OCI-M2 (cell line): ENCODE data around the gene NPAS3.

Source experiments
- DNase-seq: peaks from one replicate; lab custom pipeline; 2025; ENCODE audit not compliant: unreplicated experiment; lab: John Stamatoyannopoulos, UW

The NPAS3 gene

DNA sequence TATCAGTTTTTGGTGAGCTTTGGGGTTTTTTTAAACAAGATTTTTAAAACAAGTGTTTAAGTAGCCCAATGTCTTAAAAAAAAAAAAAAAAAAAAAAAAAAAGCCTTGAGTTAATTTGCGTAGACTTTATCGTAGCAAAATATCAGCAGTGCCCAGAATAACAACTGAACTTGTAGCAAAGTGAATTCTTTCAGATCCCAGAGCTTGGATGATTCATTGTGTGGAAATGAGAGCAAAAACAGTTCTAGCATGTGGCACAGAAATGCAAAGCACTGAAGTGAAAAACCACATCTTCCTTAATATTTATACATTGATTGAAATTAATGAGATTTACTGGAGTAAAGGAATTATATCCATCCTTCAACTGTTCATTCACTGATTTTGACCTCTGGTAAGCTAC, 754.1 kb downstream of the NPAS3 start:
- DNase-seq = no peak

DNA sequence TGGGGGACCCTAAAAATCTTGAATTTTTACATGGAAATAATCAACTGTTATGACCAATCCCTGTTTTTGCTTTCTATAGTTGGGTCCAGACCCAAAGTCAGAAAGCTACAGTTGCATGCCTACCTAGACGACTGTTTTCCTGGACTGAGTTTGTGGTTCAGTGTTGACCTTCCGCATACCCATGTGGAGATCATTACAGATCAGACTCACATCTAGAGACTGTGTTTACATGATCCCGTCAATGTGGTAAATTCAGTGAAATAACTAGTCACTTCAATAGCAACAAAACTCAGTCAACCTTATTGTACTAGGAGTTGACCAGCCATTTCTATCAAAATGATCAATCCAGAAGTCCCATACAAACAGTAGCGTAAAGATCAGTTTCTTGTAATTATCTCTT, 754.6 kb downstream of the NPAS3 start:
- no peak for DNase-seq

DNA sequence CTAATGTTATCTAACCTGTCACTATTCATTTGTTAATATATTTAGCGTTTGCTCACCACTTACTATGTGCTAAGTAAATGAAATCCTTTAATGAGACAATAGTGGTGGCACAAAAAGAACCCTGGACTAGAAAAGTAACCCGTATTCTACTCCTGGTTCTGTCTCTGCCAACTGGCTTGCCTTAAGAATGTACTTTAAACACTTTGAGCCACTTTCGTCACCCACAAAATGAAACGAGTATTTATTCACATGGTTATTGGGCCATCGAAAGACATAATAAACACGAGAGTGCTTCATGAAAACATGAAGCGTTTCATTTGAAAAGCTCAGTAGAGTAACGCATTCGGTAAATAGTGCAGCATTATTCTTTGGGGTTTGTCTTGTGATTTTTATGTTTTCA, 757.5 kb downstream of the NPAS3 start:
- no peak for DNase-seq

DNA sequence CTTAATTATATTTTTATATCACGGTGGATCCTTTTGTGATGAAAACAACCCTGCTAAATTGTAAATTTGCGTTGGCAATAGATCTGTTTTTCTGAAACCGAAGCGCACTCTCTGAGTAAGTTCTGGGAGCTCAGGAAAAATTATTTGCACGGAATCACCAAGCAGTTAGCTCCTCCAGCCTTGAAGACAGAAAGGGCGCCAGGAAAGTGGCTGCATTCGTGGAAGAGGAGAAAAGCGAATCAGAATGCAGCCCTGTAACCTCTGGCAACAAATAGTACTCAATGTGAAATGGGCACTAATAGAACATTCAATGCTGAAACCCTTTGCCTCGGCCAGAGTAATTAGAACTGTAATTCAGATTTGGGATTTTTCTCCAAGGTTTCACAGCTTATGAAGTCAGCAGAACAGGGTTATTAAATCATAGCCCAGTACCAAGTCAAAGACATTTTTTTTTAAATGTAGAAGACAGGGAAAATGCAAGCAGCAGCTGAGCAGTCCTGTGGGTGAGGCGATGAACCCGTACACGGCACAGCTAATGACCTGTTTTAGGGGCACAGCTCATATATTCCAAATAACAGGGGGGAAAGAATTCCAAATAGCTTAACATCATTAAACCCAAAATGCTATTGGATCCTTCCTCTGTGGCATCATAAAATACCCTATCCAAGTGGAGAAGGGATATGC, 760.8 kb downstream of the NPAS3 start:
- no peak for DNase-seq

DNA sequence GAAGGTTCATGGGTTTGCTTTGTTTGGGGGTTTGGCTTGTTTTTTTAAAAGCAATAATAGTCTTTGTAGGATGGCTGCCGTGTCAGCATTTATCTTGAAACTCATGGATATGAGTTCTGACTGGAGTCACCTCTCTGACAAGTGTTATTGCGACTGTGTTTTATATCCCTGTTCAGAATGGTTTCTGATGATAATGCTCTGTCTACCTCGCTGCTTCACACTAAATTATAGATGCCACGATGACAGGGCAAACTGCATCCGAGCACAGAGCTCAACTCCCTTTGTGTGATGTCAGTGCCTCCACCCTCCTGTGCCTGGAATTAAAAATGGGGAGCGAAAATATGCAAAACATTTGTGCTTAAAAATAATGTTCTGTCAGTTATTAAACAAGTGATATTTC, 761.4 kb downstream of the NPAS3 start:
- DNase-seq = no peak

DNA sequence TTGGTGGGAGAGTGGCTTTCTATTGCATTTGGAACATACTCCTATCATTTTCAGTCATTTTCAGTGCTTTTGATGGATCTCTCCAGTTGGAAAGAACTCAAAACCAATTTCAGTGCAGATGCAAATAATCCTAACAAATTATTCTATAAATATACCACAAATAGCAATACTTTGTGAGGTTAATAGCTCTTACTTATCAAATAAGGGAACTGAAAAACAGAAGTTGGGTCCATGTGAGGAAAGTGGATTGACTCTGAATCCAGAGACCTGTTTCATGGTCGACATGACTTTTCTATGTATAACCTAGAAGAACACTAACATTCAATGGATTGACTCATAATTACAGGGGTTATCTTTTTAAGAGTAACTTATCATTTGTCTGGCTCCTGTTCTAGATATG, 763.6 kb downstream of the NPAS3 start:
- no peak for DNase-seq

DNA sequence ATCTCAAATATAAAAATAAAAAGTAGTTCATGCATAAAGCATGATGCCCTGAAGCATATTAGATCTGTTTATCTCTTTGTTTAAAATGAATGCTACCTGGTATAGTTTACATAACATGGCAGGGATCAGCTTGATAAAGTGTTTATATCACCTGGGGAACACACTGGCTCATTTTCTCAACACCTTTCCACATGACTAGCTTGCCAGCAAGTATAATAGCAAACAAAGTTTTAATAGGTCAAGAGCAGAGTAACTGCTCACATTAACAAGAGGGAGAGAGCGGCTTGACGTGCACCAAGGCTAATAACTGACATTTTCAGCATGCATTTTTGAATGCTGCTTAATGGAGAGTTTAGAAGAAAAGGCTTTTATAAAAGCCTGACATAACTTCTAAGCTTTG, 765.8 kb downstream of the NPAS3 start:
- no peak for DNase-seq

DNA sequence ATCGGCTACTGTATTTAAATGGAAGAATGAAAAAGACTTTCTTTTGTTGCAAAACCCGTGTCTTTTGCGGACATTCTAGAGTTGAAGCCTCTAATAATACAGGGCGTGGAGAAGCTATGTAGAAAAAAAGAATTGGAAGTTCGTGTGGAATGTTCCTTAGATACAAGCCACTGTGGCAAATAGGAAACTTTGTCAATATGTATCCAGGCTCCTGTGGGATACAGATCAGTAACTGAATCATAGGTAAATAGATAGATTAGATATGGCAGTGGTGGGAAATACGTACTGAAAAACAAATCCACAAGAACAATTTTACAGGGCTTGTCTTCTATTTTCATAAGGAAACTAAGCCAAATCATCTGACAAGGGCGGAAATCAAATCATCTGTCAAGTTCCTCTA, 766.8 kb downstream of the NPAS3 start:
- no peak for DNase-seq

DNA sequence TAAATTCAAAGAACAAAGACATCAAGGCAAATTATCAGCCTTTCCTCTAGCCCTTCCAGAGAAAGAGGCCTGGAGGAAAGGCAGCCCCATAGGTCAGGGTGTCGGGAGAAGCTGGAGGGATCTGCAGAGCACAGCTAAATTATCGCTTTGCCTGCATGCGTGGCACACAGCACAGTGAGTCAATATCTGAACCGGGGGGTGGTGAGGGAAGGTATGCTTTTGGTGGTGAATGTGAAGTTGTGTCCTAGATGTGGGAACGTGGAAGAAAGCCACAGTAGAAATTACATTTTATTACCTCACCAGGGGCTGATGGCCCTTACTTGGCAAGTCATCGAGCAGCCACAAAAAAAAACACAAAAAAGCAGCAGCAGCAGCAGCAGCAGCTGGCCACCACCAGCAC, 769.0 kb downstream of the NPAS3 start:
- DNase-seq = no peak

DNA sequence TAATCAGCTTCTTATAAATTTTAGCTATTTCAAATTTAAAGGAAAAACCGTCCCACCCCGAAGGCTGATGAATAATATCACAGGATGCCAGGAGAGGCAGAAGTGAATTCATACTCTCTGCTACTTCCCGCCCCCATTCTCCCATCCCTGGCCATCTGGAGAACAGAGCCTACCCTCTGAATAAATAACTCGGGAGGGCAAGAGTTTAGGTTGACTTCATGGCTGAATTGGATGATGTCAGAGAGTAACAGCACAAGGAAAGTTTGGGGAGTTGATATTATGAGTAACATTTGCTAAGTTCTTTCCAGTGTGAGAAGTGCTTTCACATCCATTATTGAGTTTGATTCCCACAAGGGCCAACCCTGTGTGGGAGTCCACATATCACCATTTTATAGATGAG, 770.6 kb downstream of the NPAS3 start:
- no peak for DNase-seq

DNA sequence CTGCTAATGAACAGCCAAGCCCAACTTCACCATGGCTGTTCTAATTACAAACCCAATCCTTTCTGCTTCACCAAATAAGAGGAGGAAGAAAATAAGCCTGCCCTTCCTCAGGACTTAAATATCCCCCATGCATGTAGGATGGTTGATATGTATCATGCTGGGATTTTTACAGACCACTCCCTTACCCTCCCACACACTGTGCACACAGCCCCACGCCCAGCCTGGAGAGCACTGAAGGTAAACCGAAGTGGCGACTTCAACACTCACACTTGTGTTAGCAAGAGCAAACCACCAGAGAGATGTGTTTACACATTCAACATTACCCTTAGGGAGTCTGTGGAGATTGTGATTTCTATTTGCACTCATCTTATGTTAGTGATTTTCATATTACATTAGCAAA, 771.0 kb downstream of the NPAS3 start:
- DNase-seq = no peak

DNA sequence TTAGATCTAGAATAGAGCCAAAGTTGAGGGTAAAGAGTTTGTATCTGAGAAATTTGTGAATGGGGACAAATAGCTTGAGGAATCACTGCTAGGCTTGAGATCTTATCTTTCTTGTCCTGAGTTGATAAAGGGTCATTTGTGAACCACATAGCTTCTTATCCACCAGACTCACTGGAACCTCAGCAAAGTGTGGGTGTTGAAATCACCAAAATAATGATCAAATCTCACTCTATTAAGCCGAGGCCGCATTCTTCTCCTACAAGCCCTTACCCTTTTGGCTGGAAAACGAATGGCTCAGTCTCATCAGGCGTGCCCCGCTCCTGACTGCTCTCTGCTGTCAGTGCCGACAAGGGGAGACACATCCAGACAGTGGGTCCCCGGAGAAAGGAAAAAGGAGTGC, 771.6 kb downstream of the NPAS3 start:
- DNase-seq = no peak

DNA sequence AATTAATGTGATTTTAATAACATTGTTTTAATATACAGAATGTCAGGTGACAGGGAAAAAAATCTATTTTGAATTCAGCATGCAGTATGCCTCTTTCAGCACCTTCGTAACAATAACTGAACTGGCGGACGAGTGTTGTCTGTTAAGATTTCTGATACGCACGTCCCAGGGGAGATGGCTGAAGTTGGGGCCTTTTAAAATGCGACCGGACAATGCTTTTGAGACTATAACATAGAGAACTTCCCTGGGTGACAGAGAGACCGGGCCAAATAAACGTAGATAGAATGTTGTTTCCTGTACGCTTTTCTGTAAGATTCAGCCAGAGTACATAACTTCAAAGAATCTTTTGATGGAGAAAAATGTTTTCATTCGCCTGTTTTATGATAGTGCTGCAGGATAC, 772.5 kb downstream of the NPAS3 start:
- no peak for DNase-seq

DNA sequence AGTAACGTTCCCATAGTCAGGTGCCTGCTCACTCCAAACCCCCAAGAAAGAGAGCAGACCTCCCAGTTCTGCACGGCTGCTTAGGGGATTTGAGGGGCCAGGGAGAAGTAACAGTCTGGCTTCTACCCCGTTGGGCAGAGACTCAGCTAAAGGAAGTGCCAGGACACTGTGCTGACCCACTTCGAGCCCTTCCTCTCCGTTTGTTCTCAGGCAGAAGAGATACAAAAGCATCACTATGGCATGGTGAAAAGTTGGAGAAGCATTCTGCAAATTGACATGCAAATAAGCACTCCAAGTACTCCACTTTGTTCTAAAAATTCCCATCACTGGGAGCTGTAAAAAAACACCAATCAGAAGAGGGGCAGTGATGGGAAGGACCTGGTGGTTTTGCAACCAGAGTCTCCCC, 773.1 kb downstream of the NPAS3 start:
- DNase-seq = no peak

DNA sequence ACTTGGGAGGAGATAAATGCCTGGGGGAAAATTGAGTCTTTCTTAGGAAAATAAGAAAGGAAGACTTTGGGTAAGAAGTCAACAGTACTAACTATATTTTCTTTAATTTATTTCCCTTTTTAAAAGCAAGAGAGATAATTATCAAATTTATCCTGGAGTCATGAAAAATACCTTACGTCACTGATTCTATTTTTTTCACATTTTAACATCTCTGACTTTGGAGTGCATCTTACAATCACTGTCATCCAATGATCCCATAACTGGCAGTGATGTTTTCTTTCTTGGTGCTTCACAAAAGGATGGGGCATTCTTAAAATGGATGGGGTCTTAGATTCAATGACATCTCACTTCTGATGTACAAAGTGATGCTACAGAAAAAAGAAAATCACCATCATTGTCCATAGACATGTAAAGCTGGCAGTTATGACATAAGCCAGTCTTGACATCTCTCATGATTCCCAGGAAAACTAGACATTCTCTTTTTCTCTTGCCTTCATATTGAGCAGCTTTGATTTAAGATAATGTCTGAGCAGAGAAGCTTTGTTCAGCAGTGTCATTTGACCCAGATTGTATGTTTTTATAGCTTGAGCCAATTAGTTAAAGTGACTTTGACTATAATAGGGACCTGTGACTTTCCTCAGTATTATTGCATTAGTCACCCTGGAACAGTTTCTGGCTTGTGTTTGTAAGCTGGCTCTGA, 776.0 kb downstream of the NPAS3 start:
- no peak for DNase-seq

DNA sequence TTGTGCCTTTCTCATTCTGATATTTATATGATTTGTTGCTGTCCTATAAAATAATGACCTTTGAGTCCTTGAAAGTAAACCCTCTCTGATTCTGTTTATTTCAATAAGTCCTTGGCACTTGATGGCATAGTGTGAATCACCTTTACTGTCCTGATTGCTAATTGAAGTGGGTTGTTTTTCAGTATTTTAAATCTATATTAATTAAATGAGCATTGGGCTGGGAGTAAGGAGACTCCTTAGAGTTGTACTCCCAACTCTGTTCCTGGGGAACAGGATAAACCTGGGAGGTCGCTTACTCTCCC, 776.5 kb downstream of the NPAS3 start:
- no peak for DNase-seq

DNA sequence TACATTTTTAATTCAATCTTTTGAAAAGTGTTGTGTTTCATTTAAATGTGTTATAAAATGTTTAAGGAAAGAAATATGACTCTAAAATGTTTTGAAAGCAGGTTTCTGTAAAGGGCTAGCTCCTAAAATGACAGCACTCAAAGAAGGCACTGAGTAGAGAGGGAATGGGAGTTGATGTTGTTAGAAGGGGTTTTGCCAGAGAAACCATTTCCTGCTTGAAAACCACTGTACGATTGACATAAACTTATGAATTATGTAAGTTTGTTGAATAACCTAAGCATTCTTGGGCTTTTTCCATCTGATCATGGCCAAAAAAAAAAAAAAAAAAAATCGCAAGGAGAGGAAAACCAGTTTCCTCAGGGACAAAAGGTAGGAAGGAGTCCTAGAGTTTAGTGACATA, 778.2 kb downstream of the NPAS3 start:
- DNase-seq = no peak

DNA sequence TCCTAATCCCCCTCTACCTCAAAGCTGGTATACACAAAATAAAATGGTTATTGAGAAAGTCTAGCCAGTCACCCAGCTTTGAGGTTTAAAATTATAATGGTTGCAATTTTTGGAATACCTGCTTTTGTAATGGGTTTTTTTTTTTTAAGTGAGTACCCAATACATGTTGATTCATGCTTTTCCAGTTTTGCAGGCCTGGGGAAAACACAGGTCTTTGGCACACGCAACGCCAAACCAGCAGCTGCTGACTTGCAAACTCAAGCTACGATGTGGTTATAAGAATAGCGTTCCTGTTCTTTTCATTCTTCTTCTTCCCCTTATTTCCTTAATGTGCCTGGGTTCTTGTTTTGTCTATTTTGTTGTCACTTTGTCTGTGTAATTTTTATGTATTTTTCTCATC, 779.2 kb downstream of the NPAS3 start:
- DNase-seq = no peak

DNA sequence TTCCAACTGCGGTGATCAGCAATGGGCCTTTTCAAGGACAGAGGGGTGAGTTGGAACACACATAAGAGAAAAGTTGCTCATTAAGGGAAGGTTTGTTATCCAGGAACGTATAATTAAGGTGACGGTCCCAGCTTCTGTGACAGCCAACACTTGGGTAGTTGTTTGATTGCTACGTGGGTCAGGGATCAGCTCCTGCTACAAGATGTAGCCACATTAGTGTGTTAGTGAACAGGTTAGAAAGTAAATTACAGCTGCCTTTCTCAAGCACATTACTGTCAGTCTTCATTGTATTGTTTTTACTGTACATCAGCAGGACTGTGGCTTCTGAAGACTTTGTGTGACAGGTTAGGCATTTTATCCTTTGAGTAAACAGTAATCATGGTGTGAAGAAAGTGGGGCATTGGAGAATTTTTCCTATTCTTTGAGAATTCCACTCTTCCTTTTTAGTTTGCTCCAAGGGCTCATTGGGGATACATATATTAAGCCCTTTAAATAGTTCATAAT, 781.7 kb downstream of the NPAS3 start:
- DNase-seq = no peak

DNA sequence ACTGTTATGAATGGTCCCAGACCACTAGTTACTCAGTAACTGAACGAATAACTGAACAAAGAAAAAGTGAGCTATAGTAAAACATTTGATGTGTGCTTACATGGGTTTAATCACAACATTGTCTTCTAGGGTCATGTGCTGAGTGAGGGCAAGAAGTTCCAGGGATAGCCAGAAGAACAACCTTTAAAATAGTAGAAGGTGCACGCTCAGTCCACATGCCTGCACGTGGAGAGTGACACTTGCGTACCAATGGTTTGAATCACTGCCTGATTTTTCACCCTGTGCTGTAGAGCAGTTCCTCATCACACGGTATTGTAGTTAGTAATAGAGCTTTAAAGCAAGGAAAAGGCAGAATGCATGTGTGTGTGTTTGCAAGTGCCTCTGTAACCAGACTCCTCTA, 788.0 kb downstream of the NPAS3 start:
- DNase-seq = no peak

DNA sequence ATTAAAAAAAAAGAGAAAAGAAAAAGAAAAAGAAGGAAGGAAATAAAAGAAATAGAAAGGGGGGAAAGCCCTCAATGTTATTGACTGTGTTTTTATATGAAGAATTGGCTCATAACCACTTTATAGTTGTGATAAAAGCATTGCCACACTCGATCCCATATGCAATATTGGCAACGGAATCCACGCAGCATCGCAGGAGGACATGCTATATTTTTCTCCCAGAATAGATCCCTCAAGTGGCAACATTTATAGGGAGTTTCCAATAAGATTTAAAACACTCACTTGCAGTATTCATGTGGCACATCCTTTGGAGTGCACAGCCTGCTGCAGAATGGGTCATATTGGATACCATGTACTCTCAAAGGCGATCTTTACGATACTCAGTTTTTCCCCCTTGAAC, 788.9 kb downstream of the NPAS3 start:
- no peak for DNase-seq

DNA sequence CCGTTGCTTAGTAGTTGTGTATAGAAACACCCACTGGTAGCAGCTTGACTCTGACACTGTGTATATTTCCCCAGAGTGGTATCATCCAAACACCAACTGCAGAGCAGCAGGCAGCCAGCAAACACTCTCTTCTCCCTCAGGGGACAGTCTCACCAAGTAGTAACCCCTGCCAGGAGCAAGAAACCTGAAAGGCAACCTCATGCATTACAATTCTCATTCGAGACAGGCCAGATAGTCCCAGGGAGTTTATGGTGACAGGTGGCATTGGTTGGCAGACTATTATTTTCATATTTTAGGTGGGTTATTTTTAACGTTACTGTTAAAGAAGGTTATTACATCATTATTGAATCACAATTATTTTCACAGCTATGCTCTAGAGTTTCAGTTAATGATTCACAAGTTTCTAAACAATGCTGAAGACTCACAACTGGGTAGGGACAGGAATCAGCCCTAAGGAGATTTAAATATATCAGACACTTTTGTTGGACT, 789.4 kb downstream of the NPAS3 start:
- DNase-seq = no peak

DNA sequence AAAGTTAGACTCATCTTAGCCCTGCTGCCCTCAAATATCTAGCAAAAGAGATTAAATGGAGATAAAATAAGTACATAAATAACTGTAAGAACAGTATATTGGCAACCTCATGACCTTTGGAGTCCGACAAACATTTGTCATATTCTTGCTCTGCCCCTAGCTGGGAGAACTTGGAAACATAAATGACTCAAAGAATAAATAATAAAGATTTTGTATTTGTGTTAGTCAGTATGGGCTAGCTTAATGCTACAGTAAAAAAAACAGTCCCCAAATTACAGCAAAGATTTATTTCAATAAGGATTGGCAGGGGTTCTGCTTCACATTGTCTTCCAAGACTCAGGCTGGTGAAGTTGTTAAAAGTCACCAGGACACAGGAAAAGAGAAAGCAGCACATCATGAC, 791.5 kb downstream of the NPAS3 start:
- no peak for DNase-seq
